Measurements from ENCODE around the gene CXCL8.

DNA sequence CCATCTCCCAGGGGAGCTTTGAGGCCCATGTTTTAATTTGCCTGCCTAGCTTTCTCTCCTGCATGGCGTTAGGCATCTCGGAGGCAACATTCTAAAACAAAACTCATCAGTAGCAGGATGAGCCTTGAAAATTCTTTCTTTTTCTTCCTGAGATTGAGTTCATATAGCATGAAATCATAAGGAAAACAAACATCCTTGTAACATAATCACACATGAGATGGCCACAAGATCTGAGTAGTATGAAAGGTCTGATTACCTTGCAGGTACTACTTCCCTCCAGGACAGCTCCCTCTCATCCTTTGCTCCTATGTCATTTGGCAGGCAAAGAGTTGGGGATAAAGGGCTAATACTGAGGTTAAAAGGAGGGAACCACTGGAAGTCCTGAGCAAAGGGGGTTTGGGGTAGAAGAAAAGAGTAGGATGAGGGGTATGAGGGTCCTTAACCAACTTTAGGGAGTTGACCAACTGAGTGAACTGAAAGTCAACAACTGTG is 37.5 kb upstream of the CXCL8 start:
- TF ChIP-seq, protein P1, sequence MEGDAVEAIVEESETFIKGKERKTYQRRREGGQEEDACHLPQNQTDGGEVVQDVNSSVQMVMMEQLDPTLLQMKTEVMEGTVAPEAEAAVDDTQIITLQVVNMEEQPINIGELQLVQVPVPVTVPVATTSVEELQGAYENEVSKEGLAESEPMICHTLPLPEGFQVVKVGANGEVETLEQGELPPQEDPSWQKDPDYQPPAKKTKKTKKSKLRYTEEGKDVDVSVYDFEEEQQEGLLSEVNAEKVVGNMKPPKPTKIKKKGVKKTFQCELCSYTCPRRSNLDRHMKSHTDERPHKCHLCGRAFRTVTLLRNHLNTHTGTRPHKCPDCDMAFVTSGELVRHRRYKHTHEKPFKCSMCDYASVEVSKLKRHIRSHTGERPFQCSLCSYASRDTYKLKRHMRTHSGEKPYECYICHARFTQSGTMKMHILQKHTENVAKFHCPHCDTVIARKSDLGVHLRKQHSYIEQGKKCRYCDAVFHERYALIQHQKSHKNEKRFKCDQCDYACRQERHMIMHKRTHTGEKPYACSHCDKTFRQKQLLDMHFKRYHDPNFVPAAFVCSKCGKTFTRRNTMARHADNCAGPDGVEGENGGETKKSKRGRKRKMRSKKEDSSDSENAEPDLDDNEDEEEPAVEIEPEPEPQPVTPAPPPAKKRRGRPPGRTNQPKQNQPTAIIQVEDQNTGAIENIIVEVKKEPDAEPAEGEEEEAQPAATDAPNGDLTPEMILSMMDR (IDR thresholded peaks at IDR 0.05), result no peak
- TF ChIP-seq POLR2A (IDR thresholded peaks at IDR 0.05) (no peak), POLR2AphosphoS5 (IDR thresholded peaks at IDR 0.05) (no peak), EP300 (IDR thresholded peaks at IDR 0.05) (no peak)

Data from gastroesophageal sphincter (tissue), 3 donors.